Heart left ventricle (tissue), 16 donors: ENCODE measurements around the gene ACTR3C. TPM values are rescaled to one million over a fixed set of nuclear protein-coding genes. Genes with fewer than 3 reads are reported as not detected.

Experiments used
- ATAC-seq, 4 donors: fragments of 200-7000 bp; cut with Tn5 transposase; one replicate each; pipeline ENCODE4 v1.9.1; 2020 to 2022; ENCODE audit warnings: moderate library complexity in 4 of 4, mild to moderate bottlenecking in 3 of 4, moderate number of reproducible peaks in 1 of 4
- DNase-seq, 5 donors: peaks; one replicate each; pipeline ENCODE4 v3.0.0-alpha.2; 2020
- H3K27ac ChIP-seq, 12 donors: fragments of 200-600 bp; sonication (generic) in 4 of 12; one replicate each; pipeline versions ENCODE4 v1.5.0 to v1.8.0; 2016 to 2022; ENCODE audit warnings: mild to moderate bottlenecking in 2 of 12
- H3K27me3 ChIP-seq, 9 donors: fragments of 200-600 bp; sonication (generic) in 2 of 9; one replicate each; pipeline versions ENCODE4 v1.5.1 to v1.8.0; 2016 to 2022; ENCODE audit warnings: mild to moderate bottlenecking in 3 of 9
- H3K36me3 ChIP-seq, 9 donors: fragments of 200-600 bp; sonication (generic) in 2 of 9; one replicate each; pipeline versions ENCODE4 v1.5.0 to v1.8.0; 2018 to 2022; ENCODE audit warnings: mild to moderate bottlenecking in 2 of 9
- H3K4me1 ChIP-seq, 12 donors: fragments of 200-600 bp; sonication (generic) in 4 of 12; one replicate each; pipeline versions ENCODE4 v1.5.0 to v1.8.0; 2016 to 2022; ENCODE audit warnings: mild to moderate bottlenecking in 3 of 12
- H3K4me3 ChIP-seq, 12 donors: fragments of 200-600 bp; sonication (generic) in 4 of 12; one replicate each; pipeline versions ENCODE4 v1.5.0 to v1.8.0; 2017 to 2022; ENCODE audit warnings: mild to moderate bottlenecking in 9 of 12, moderate library complexity in 4 of 12
- H3K9me3 ChIP-seq, 12 donors: fragments of 200-600 bp; sonication (generic) in 4 of 12; one replicate each; pipeline versions ENCODE4 v1.5.0 to v1.8.0; 2016 to 2022; ENCODE audit warnings: mild to moderate bottlenecking in 1 of 12
- POLR2A ChIP-seq, 2 donors: fragments of 450-650 bp; IDR thresholded peaks; one replicate each; pipeline ENCODE4 v1.6.1; 2017; ENCODE audit warnings: antibody characterized with exemption in 2 of 2, mild to moderate bottlenecking in 2 of 2, moderate library complexity in 2 of 2
- WGBS, 4 donors: extraction: QIAGEN DNeasy Blood & Tissue Kit in 2 of 4; methylation state at CpG; one replicate each; pipeline versions ENCODE4 v1.1.5 to v1.1.7; 2013 to 2018; 5-methylcytosine and 5-hydroxymethylcytosine counted together
- intact Hi-C, 10 donors: fragments of 100-400 bp; cut with DNase I; formaldehyde crosslinking; loops; one replicate each; pipeline versions ENCODE4 v1.11.1 to v1.14.2; 2022
- polyA plus RNA-seq, 2 donors: library from polyadenylated mRNA; stranded (reverse); fragments of 200-250 nt; gene quantifications; one replicate each; pipeline ENCODE4 v1.2.3, GENCODE V29; 2013
- total RNA-seq, 9 donors: library from RNA; depleted of rRNA in 2 of 9; stranded (reverse); fragments of >200 nt in 2 of 9; fragmentation: NEBNext Ultra II Directional in 3 of 9; extraction: Animal tissue kit (Norgen Biotek cat#: 25700) in 3 of 9; gene quantifications; one replicate each; pipeline versions ENCODE4 v1.1.0 to v1.2.4, GENCODE V29; 2016 to 2023
- TF ChIP-seq, protein P1 (sequence below), 12 donors: fragments of 200-600 bp; sonication (generic) in 4 of 12; IDR thresholded peaks; one replicate each; pipeline versions ENCODE4 v1.5.0 to v1.8.0; 2018 to 2022; ENCODE audit warnings: antibody characterized with exemption in 12 of 12, mild to moderate bottlenecking in 5 of 12
- donor health status: ischemic (EF 13 %, LVEDD 7.1; RV severe dilation, severe dysfunction).
- donor health status: healthy with polysubstance abuse.
- donor health status: DM: no; HTN: yes; CAD: no.
- donor health status: DM: no; HTN: no; CAD: no.
- donor health status: ischemic (EF 25% LVEDD 6.9; RV normal size, moderate dysfunction).
- donor health status: ischemic (EF 25% LVEDD 5.7; RV mildly dilated, moderate dysfunction).
- donor health status: healthy.
- donor health status: DM: yes; HTN: yes; CAD: no.
- donor health status: ischemic (EF 35%, LVEDD 5.7; RV mildly dilated, moderate dysfunction).
- donor health status: nonischemic (EF 11% LVEDD 7.7; RV severe dilation, severe dysfunction).
- donor health status: DM: yes; HTN: yes; CAD: no.
- donor health status: PGD.
- donor health status: ischemic (EF 29% LVEDD 5.4; RV normal size, mild dysfunction).
- donor health status: nonischemic (EF 23%, LVEDD 6.1; RV moderate dilation, normal function).

ACTR3C gene
- total and polyA plus RNA-seq, 11 donors = 1.6 to 5.9 (median 3.7) TPM

DNA sequence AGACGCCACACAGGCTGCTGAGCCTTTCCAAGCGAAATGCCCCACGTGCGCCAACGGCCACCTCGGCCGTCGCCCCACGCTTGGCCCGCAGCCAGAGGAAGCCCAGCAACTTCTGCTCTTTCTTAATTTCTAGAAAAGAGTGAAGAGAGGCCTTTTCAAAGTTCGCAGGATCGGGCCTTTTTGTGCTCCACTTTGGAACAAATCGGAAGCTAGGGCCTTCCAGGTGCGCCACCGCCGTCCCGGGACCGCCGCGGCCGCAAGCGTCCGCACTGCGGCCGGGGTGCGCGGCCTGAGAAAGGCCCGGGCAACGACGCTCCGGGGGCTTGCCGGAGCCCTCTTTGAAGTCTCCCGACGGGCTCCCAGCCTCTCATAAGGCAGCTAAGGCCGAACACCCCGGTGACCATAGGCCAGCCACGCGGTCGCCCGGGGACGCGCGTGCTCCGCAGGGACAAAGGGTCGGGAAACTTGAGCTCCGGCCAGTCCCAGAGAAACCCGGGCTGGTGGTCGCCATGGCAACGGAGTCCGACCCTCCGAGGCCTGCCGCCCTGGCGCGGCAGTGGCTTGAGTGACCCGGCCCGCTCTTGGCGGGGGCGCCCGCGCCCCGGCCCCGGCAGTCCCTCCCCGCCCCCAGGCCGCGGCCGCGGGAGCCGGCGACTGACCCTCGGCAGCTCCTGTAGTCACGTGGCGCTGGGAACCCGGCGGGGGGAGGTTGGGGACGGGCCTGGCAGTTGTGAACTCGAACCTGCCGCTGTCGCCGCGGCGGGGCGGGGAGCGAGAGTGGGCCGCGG is 44.9 kb upstream of the ACTR3C start, which contains the start of gene REPIN1:
REPIN1 (plus strand) TSS at position 727 of the 788 bp plus-strand sequence. CDS start 890 bp downstream, outside the sequence.
- peak in 1 of 2 donors; percentile 52 for TF ChIP-seq POLR2A (IDR thresholded peaks at IDR 0.05)
- TF ChIP-seq, protein P1, sequence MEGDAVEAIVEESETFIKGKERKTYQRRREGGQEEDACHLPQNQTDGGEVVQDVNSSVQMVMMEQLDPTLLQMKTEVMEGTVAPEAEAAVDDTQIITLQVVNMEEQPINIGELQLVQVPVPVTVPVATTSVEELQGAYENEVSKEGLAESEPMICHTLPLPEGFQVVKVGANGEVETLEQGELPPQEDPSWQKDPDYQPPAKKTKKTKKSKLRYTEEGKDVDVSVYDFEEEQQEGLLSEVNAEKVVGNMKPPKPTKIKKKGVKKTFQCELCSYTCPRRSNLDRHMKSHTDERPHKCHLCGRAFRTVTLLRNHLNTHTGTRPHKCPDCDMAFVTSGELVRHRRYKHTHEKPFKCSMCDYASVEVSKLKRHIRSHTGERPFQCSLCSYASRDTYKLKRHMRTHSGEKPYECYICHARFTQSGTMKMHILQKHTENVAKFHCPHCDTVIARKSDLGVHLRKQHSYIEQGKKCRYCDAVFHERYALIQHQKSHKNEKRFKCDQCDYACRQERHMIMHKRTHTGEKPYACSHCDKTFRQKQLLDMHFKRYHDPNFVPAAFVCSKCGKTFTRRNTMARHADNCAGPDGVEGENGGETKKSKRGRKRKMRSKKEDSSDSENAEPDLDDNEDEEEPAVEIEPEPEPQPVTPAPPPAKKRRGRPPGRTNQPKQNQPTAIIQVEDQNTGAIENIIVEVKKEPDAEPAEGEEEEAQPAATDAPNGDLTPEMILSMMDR (IDR thresholded peaks at IDR 0.05) = no peak
- intact Hi-C loops = loop anchor here in 6 of 10 donors (1.0 to 5.0 kb wide), 6 partner anchors 34 to 659 kb away; partner anchors contain the start of gene ABCB8 (in 1 of the 6)
- 1 to 6% (median 3%) methylated on average over 21 to 85 of the region's 85 CpGs for WGBS, 4 donors
- peak; percentile 78 to 90 (median 84) for ATAC-seq
- Histone ChIP-seq H3K4me1 (peaks cover 2 to 54% (median 27%) of the 10 kb centered on the region in 12 donors), H3K9me3 (no peaks in the 10 kb centered on the region), H3K27me3 (no peaks in the 10 kb centered on the region), H3K27ac (peak within 1 kb of the TSS; percentile 90 to 99 (median 97)), H3K36me3 (peaks cover 0 to 32% (median 28%) of the 10 kb centered on the region in 9 donors), H3K4me3 (peak within 1 kb of the TSS; percentile 64 to 97 (median 90))
- peak; percentile 95 to 97 (median 96) for DNase-seq

DNA sequence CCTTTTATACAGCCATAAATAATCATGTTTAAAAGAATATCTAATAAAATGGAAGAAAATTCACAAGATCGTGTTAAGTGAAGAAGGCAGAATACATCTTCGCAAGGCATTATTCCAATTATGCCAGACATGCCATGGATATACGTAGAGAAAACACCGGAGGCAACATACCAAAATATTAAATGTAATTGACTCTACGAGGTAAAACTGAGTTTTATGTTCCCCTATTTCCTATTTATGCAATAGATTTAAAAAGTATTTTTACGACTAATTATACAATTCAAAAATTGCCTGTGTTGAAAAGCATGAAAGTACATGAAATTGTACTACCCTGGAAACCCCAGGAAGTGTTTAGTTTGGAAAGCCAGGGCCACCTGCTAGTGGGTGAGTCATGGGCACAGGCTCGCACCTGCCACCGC is 44.3 kb upstream of the ACTR3C start:
- TF ChIP-seq, protein P1 (IDR thresholded peaks at IDR 0.05) = no peak
- no peak for TF ChIP-seq POLR2A (IDR thresholded peaks at IDR 0.05)
- 60 to 66% (median 63%) methylated on average over 8 of the region's 8 CpGs for WGBS, 4 donors
- Histone ChIP-seq H3K9me3 (no peaks in the 10 kb centered on the region), H3K4me3 (peak overlapping the region; percentile 64 to 97 (median 90)), H3K36me3 (peaks cover 0 to 26% (median 22%) of the 10 kb centered on the region in 9 donors), H3K27me3 (no peaks in the 10 kb centered on the region), H3K27ac (peak overlapping the region; percentile 90 to 99 (median 97)), H3K4me1 (peaks cover 2 to 48% (median 24%) of the 10 kb centered on the region in 12 donors)
- ATAC-seq = no peak
- intact Hi-C loops = loop anchor here in 6 of 10 donors (1.0 to 5.0 kb wide), 6 partner anchors 35 to 660 kb away; partner anchors contain the start of gene ABCB8 (in 1 of the 6)
- DNase-seq = no peak

DNA sequence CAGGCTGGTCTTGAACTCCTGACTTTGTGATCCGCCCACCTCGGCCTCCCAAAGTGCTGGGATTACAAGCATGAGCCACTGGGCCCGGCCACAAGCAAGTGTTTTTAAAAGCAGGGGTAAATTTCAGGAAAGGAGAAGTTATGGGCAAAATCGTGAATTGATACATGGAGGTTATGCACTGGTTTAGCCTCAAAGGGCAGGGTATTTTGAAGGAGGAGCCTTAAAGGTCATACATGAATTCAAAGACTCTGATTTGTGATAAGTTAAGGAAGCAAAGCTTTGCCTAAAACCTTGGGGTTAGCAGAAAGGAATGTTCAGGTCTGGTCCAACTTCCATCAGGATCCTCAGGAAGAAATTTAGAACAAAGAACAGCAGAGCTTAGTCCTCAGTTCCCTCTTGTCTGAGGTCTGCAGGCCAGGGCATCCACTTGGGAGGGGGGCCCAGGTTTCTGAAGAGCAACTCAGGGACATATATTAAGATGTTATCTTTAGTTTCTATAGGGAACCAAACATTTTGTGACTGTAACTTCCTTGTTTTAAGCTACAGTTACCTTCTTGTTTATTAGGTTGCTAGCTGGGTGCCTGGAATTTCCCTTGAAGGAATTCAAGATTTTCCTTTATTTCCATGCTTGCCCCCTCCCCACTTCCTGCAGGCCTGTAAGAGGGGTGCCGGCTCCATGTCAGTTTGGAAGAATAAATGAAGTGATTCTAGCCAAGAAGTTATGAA is 42.5 kb upstream of the ACTR3C start:
- WGBS, 4 donors = 84 to 93% (median 89%) methylated on average over 5 of the region's 5 CpGs
- H3K27ac ChIP-seq = peak overlapping the region in 1 of 12 donors; percentile 33
- intact Hi-C loops = loop anchor here in 5 of 10 donors (5.0 kb wide), 4 partner anchors 36 to 661 kb away; partner anchors contain the start of gene ABCB8 (in 1 of the 5)

More for the DNA sequence above, 42.5 kb upstream of the ACTR3C start:
- H3K4me3 ChIP-seq = no peak overlapping the region
- H3K4me1 ChIP-seq = peaks cover 2 to 47% (median 22%) of the 10 kb centered on the region in 12 donors
- no peak for TF ChIP-seq POLR2A (IDR thresholded peaks at IDR 0.05)
- TF ChIP-seq, protein P1 (IDR thresholded peaks at IDR 0.05) = no peak
- no peaks in the 10 kb centered on the region for H3K27me3 ChIP-seq
- no peak for DNase-seq
- H3K9me3 ChIP-seq = no peaks in the 10 kb centered on the region
- no peak for ATAC-seq
- peaks cover 0 to 9% (median 3%) of the 10 kb centered on the region in 9 donors for H3K36me3 ChIP-seq
